A549 (cell line): ENCODE data around the gene INPP4B. TPM values are rescaled to one million over a fixed set of nuclear protein-coding genes. Genes with fewer than 3 reads are reported as not detected.

Experiments
- ATAC-seq, 2 experiments: fragments of 200-7000 bp in 1 of 2; fragments of >200 bp in 1 of 2; cut with Nextera tagmentation in 1 of 2; cut with Tn5 transposase in 1 of 2; 3 replicates each; pipeline versions ENCODE4 v1.8.0 to v1.9.1; 2018 to 2020; ENCODE audit warnings: mild to moderate bottlenecking in 1 of 2, moderate library complexity in 1 of 2
- CTCF ChIA-PET: fragments of 300-600 bp; sonication (Branson Sonifier 250); formaldehyde crosslinking; extraction: SDS; loops from one replicate; lab custom pipeline; 2021; ENCODE audit warnings: antibody characterized with exemption, inconsistent platforms; lab: Yijun Ruan, JAX
- POLR2A ChIA-PET: fragments of 350-600 bp; formaldehyde crosslinking; extraction: SDS; loops from one replicate; lab custom pipeline; 2021; ENCODE audit warnings: antibody characterized with exemption, inconsistent platforms; lab: Yijun Ruan, JAX
- DNase-seq, 2 experiments: peaks; one replicate each; pipeline versions ENCODE4 v3.0.0 to v3.0.0-alpha.2; 2011 to 2016; ENCODE audit warnings: low read depth in 1 of 2, low spot score in 1 of 2
- FAIRE-seq: peaks from 2 replicates; lab custom pipeline; 2011; peaks lifted over from hg19 to GRCh38; lab: Jason Lieb, UNC
- H3K27ac ChIP-seq, 2 experiments: fragments of >200 bp; sonication (Bioruptor Twin); formaldehyde crosslinking; 3 replicates each; pipeline ENCODE4 v1.5.1; 2016 to 2017
- H3K4me1 ChIP-seq: fragments of >200 bp; sonication (Bioruptor Twin); formaldehyde crosslinking; 3 replicates; pipeline ENCODE4 v1.6.1; 2016
- H3K4me2 ChIP-seq: fragments of >200 bp; sonication (Bioruptor Twin); formaldehyde crosslinking; 3 replicates; pipeline ENCODE4 v1.6.1; 2016
- H3K4me3 ChIP-seq: fragments of >200 bp; sonication (Bioruptor Twin); formaldehyde crosslinking; 3 replicates; pipeline ENCODE4 v1.5.1; 2016
- H3K9me3 ChIP-seq: fragments of >200 bp; sonication (Bioruptor Twin); formaldehyde crosslinking; 3 replicates; pipeline ENCODE4 v1.6.1; 2016
- CHD4 ChIP-seq: fragments of 200-600 bp; sonication (generic); IDR thresholded peaks from 2 replicates; pipeline ENCODE4 v1.6.1; 2016; ENCODE audit warnings: antibody characterized with exemption, mild to moderate bottlenecking, borderline replicate concordance
- EHF ChIP-seq: fragments of 250-450 bp; sonication (Bioruptor Pico); IDR thresholded peaks from 2 replicates; pipeline ENCODE4 v1.5.0; 2020; ENCODE audit warnings: mild to moderate bottlenecking
- EHMT2 ChIP-seq: fragments of 200-600 bp; sonication (generic); IDR thresholded peaks from 2 replicates; pipeline ENCODE4 v1.6.1; 2016; ENCODE audit warnings: antibody characterized with exemption, low read depth, mild to moderate bottlenecking, moderate library complexity
- EP300 ChIP-seq, 2 experiments: fragments of >200 bp; sonication (Bioruptor Twin); formaldehyde crosslinking; IDR thresholded peaks; 2 replicates in 1 of 2; 3 replicates in 1 of 2; pipeline ENCODE4 v1.6.1; 2016 to 2017
- FOSB ChIP-seq: fragments of 250-450 bp; sonication (Bioruptor Pico); IDR thresholded peaks from 2 replicates; pipeline ENCODE4 v1.5.0; 2020; ENCODE audit warnings: mild to moderate bottlenecking, moderate library complexity
- JUNB ChIP-seq: fragments of >200 bp; sonication (Bioruptor Twin); formaldehyde crosslinking; IDR thresholded peaks from 2 replicates; pipeline ENCODE4 v1.6.1; 2016
- KDM1A ChIP-seq: fragments of 200-600 bp; sonication (generic); IDR thresholded peaks from 2 replicates; pipeline ENCODE4 v1.6.1; 2016; ENCODE audit warnings: low read depth, mild to moderate bottlenecking
- MAFK ChIP-seq: fragments of 450-650 bp; IDR thresholded peaks from 2 replicates; pipeline ENCODE4 v1.6.1; 2014; ENCODE audit not compliant: partially characterized antibody
- POLR2AphosphoS2 ChIP-seq: conservative IDR thresholded peaks from 2 replicates; pipeline ENCODE4 v1.6.1; 2012; ENCODE audit warnings: low read length, improper control_type of control experiment, inconsistent platforms
- RAD21 ChIP-seq, 2 experiments: fragments of >200 bp in 1 of 2; sonication (Bioruptor Twin) in 1 of 2; formaldehyde crosslinking in 1 of 2; IDR thresholded peaks in 1 of 2; conservative IDR thresholded peaks in 1 of 2; 2 replicates in 1 of 2; 3 replicates in 1 of 2; pipeline ENCODE4 v1.6.1; 2012 to 2018; ENCODE audit warnings: inconsistent platforms in 1 of 2
- WGBS: methylation state at CpG from one replicate; pipeline ENCODE4 v1.1.6; 2017; ENCODE audit errors: missing lambda C conversion rate; 5-methylcytosine and 5-hydroxymethylcytosine counted together
- polyA plus RNA-seq, 4 experiments: library from polyadenylated mRNA; depleted of rRNA in 3 of 4; stranded (reverse); fragments of >200 nt; fragmentation: RNase III in 1 of 4; extraction: RNeasy Plus Mini Kit Qiagen cat#74134 plus additional on column Dnase treatment in 1 of 4; gene quantifications; 2 replicates in 3 of 4; 3 replicates in 1 of 4; pipeline ENCODE4 v1.2.3, GENCODE V29; 2011 to 2017
- TF ChIP-seq, protein P1 (sequence below): IDR thresholded peaks from 2 replicates; pipeline ENCODE4 v1.6.1; 2012
- TF ChIP-seq, protein P2 (sequence below): fragments of 250-450 bp; sonication (Bioruptor Pico); IDR thresholded peaks from 2 replicates; pipeline ENCODE4 v1.5.0; 2021; ENCODE audit warnings: mild to moderate bottlenecking, moderate library complexity, borderline replicate concordance
- TF ChIP-seq, protein P3 (sequence below): IDR thresholded peaks from 2 replicates; pipeline ENCODE4 v1.6.1; 2012
- TF ChIP-seq, protein P4 (sequence below): fragments of >200 bp; sonication (Bioruptor Twin); formaldehyde crosslinking; IDR thresholded peaks from 2 replicates; pipeline ENCODE4 v1.6.1; 2016
- TF ChIP-seq, protein P5 (sequence below): fragments of 250-450 bp; sonication (Bioruptor Pico); IDR thresholded peaks from 2 replicates; pipeline ENCODE4 v1.5.0; 2020; ENCODE audit warnings: low read depth, mild to moderate bottlenecking, moderate library complexity
- TF ChIP-seq, protein P6 (sequence below): fragments of 450-650 bp; IDR thresholded peaks from 2 replicates; pipeline ENCODE4 v1.6.1; 2014; ENCODE audit warnings: antibody characterized with exemption
- TF ChIP-seq, protein P7 (sequence below): fragments of 200-600 bp; sonication (generic); IDR thresholded peaks from 2 replicates; pipeline ENCODE4 v1.6.1; 2016; ENCODE audit warnings: antibody characterized with exemption, mild to moderate bottlenecking, moderate library complexity

INPP4B gene
- polyA plus RNA-seq, 2 of the 4 experiments (the other 2 are of a cell fraction): 7.2 to 14.9 TPM

DNA sequence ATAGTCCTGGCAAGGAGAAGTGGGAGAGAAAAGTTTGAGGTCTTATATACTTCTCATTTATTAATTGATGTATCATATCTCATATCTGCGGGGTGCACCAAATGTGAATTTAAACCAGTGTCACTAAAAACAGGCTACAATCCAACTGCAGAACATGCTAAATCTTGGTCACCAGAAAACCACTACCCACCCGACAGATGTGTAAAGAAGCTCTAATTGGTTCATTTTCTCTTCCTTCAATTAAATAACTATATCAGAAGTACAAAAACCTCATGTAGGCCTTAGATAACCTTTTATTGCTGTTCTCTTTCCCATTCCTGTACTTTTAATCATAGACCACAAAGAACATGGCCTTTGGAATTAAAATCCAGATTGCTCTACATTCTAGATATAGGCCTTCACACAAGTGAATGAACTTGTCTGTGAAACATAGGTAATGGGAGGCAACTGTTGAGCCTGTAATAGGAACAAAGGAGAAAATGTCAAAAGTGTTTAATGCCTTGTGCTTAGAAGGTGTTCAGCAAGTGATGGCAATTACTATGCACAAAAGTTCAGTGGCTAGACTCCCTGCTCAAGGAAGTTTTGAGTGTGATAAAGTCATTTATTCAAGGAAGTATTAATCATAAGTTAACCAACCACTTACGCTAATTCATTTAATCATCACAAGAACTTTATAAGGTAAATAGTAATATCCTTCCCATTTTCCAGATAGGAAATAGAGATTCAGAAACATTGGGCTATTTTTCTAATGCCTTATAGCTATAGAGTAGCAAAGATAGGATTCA, 425.6 kb downstream of the INPP4B start (continued):
- TF ChIP-seq, protein P1, sequence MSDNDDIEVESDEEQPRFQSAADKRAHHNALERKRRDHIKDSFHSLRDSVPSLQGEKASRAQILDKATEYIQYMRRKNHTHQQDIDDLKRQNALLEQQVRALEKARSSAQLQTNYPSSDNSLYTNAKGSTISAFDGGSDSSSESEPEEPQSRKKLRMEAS: no peak
- no peak for TF ChIP-seq RAD21 (conservative IDR thresholded peaks at IDR 0.05 in 1 of 2, IDR thresholded peaks at IDR 0.05 in 1 of 2)
- TF ChIP-seq, protein P2, sequence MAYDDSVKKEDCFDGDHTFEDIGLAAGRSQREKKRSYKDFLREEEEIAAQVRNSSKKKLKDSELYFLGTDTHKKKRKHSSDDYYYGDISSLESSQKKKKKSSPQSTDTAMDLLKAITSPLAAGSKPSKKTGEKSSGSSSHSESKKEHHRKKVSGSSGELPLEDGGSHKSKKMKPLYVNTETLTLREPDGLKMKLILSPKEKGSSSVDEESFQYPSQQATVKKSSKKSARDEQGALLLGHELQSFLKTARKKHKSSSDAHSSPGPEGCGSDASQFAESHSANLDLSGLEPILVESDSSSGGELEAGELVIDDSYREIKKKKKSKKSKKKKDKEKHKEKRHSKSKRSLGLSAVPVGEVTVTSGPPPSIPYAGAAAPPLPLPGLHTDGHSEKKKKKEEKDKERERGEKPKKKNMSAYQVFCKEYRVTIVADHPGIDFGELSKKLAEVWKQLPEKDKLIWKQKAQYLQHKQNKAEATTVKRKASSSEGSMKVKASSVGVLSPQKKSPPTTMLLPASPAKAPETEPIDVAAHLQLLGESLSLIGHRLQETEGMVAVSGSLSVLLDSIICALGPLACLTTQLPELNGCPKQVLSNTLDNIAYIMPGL (CRISPR knock-in tag): no peak

DNA sequence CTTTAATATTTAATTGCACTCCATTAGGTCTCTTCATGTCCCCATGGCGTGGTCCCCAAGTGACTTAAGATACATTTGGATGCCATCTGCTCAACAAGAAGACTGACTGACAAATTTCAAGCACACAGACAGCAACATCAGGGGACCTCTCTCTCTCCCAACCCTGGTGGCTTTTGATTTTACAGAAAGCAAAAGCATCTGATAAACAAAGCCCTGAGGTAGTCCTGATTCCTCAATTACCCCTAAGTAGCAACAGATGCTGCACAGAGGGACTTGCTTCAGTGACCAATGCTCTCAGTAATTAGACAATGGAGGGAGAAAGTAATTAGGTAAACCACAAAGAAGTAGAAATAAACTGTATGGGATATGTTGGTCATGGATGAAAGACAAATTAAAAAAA, 426.4 kb downstream of the INPP4B start:
- 45% methylated on average over 1 of the region's 1 CpG for WGBS
- Histone ChIP-seq H3K27ac (no peak overlapping the region), H3K4me2 (no peak overlapping the region), H3K9me3 (no peaks in the 10 kb centered on the region), H3K4me3 (no peak overlapping the region), H3K4me1 (0 out of 3 replicates have a peak, but pooled peaks cover 5% of the 10 kb centered on the region)
- DNase-seq (no peak), ATAC-seq (no peak), FAIRE-seq (no peak)
- no peak for TF ChIP-seq EHF (CRISPR knock-in tag)
- TF ChIP-seq MAFK: no peak
- TF ChIP-seq, protein P1: no peak
- TF ChIP-seq JUNB: no peak
- TF ChIP-seq, protein P3, sequence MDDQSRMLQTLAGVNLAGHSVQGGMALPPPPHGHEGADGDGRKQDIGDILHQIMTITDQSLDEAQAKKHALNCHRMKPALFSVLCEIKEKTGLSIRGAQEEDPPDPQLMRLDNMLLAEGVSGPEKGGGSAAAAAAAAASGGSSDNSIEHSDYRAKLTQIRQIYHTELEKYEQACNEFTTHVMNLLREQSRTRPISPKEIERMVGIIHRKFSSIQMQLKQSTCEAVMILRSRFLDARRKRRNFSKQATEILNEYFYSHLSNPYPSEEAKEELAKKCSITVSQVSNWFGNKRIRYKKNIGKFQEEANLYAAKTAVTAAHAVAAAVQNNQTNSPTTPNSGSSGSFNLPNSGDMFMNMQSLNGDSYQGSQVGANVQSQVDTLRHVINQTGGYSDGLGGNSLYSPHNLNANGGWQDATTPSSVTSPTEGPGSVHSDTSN: no peak
- no peak for TF ChIP-seq KDM1A
- TF ChIP-seq CHD4: no peak
- TF ChIP-seq, protein P4, sequence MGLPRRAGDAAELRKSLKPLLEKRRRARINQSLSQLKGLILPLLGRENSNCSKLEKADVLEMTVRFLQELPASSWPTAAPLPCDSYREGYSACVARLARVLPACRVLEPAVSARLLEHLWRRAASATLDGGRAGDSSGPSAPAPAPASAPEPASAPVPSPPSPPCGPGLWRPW: no peak
- TF ChIP-seq, protein P5, sequence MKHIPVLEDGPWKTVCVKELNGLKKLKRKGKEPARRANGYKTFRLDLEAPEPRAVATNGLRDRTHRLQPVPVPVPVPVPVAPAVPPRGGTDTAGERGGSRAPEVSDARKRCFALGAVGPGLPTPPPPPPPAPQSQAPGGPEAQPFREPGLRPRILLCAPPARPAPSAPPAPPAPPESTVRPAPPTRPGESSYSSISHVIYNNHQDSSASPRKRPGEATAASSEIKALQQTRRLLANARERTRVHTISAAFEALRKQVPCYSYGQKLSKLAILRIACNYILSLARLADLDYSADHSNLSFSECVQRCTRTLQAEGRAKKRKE (CRISPR knock-in tag): no peak
- TF ChIP-seq FOSB (CRISPR knock-in tag): no peak
- TF ChIP-seq EHMT2: no peak
- no peak for TF ChIP-seq EP300 (IDR thresholded peaks at IDR 0.05)
- TF ChIP-seq, protein P6, sequence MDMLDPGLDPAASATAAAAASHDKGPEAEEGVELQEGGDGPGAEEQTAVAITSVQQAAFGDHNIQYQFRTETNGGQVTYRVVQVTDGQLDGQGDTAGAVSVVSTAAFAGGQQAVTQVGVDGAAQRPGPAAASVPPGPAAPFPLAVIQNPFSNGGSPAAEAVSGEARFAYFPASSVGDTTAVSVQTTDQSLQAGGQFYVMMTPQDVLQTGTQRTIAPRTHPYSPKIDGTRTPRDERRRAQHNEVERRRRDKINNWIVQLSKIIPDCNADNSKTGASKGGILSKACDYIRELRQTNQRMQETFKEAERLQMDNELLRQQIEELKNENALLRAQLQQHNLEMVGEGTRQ: no peak
- no peak for TF ChIP-seq POLR2AphosphoS2
- TF ChIP-seq, protein P7, sequence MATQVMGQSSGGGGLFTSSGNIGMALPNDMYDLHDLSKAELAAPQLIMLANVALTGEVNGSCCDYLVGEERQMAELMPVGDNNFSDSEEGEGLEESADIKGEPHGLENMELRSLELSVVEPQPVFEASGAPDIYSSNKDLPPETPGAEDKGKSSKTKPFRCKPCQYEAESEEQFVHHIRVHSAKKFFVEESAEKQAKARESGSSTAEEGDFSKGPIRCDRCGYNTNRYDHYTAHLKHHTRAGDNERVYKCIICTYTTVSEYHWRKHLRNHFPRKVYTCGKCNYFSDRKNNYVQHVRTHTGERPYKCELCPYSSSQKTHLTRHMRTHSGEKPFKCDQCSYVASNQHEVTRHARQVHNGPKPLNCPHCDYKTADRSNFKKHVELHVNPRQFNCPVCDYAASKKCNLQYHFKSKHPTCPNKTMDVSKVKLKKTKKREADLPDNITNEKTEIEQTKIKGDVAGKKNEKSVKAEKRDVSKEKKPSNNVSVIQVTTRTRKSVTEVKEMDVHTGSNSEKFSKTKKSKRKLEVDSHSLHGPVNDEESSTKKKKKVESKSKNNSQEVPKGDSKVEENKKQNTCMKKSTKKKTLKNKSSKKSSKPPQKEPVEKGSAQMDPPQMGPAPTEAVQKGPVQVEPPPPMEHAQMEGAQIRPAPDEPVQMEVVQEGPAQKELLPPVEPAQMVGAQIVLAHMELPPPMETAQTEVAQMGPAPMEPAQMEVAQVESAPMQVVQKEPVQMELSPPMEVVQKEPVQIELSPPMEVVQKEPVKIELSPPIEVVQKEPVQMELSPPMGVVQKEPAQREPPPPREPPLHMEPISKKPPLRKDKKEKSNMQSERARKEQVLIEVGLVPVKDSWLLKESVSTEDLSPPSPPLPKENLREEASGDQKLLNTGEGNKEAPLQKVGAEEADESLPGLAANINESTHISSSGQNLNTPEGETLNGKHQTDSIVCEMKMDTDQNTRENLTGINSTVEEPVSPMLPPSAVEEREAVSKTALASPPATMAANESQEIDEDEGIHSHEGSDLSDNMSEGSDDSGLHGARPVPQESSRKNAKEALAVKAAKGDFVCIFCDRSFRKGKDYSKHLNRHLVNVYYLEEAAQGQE: no peak
- CTCF ChIA-PET: no interaction called here
- POLR2A ChIA-PET: no interaction called here
